ENCODE results near the gene ZNF77.
"Not testable (repeated sequence)": the region's sequence is repeated elsewhere in the genome, so short reads cannot be mapped to it uniquely, and the experiment has no call there.

ZNF77 gene

GRCh38 chr19:2912306-2912705, 32.5 kb downstream of the ZNF77 start:
- no peak for DNase-seq

GRCh38 chr19:2906631-2907195, 38.1 kb downstream of the ZNF77 start:
- no peak for DNase-seq

GRCh38 chr19:2905918-2906519, 38.8 kb downstream of the ZNF77 start:
- DNase-seq = no peak

GRCh38 chr19:2903326-2903725, 41.4 kb downstream of the ZNF77 start:
- DNase-seq = not testable (repeated sequence)

- no peak for DNase-seq
Measured at GRCh38 chr19:2902590-2903218, 42.1 kb downstream of the ZNF77 start.

GRCh38 chr19:2900296-2901252, 44.2 kb downstream of the ZNF77 start, which contains the start of gene ZNF57:
TSS of gene ZNF57 (plus strand) at chr19:2900928. CDS start at chr19:2901046, 118 bp downstream.
- DNase-seq = peak; percentile 98

- no peak for DNase-seq
Measured at GRCh38 chr19:2896694-2897093, 48.1 kb downstream of the ZNF77 start.

GRCh38 chr19:2890531-2890930, 54.2 kb downstream of the ZNF77 start:
- not testable (repeated sequence) for DNase-seq

GRCh38 chr19:2888731-2889224, 56.0 kb downstream of the ZNF77 start:
- DNase-seq = no peak

- DNase-seq = peak; percentile 74
Measured at GRCh38 chr19:2887391-2887914, 57.3 kb downstream of the ZNF77 start.

- no peak for DNase-seq
Measured at GRCh38 chr19:2885736-2886135, 59.0 kb downstream of the ZNF77 start.

GRCh38 chr19:2883686-2884439, 60.9 kb downstream of the ZNF77 start:
- peak; percentile 13 for DNase-seq

All from OCI-M1 (cell line).